Skeletal muscle tissue (tissue), 4 donors: ENCODE measurements around the gene RASAL1. TPM values are rescaled to one million over a fixed set of nuclear protein-coding genes. Genes with fewer than 3 reads are reported as not detected.

Experiments
- H3K27ac ChIP-seq: one replicate; pipeline ENCODE4 v1.7.0; 2013; ENCODE audit warnings: mild to moderate bottlenecking, low read depth, low read length, inconsistent platforms
- H3K27me3 ChIP-seq, 3 donors: one replicate each; pipeline ENCODE4 v1.7.0; 2013; ENCODE audit warnings: low read length in 3 of 3; ENCODE audit not compliant: control insufficient read depth in 3 of 3, insufficient read depth in 3 of 3
- H3K36me3 ChIP-seq, 3 donors: one replicate each; pipeline ENCODE4 v1.7.0; 2013; ENCODE audit warnings: low read length in 3 of 3; ENCODE audit not compliant: control insufficient read depth in 3 of 3, insufficient read depth in 3 of 3
- H3K4me1 ChIP-seq, 3 donors: one replicate each; pipeline ENCODE4 v1.7.0; 2013; ENCODE audit warnings: low read length in 3 of 3, mild to moderate bottlenecking in 3 of 3; ENCODE audit not compliant: control insufficient read depth in 3 of 3, insufficient read depth in 3 of 3
- H3K4me3 ChIP-seq, 3 donors: one replicate each; pipeline ENCODE4 v1.7.0; 2013; ENCODE audit warnings: low read length in 3 of 3
- H3K9ac ChIP-seq, 3 donors: one replicate each; pipeline ENCODE4 v1.7.0; 2013; ENCODE audit warnings: low read length in 3 of 3, mild to moderate bottlenecking in 3 of 3, moderate library complexity in 2 of 3, low read depth in 1 of 3
- H3K9me3 ChIP-seq, 3 donors: one replicate each; pipeline ENCODE4 v1.7.0; 2013; ENCODE audit warnings: low read length in 3 of 3; ENCODE audit not compliant: control insufficient read depth in 3 of 3
- total RNA-seq: library from RNA; depleted of rRNA; stranded (reverse); fragments of >200 nt; gene quantifications from one replicate; pipeline ENCODE4 v1.2.3, GENCODE V29; 2014
- donor health status: Osteomylitis.

RASAL1 gene
- total RNA-seq, 1 donor from 2014 or later, result not detected

DNA sequence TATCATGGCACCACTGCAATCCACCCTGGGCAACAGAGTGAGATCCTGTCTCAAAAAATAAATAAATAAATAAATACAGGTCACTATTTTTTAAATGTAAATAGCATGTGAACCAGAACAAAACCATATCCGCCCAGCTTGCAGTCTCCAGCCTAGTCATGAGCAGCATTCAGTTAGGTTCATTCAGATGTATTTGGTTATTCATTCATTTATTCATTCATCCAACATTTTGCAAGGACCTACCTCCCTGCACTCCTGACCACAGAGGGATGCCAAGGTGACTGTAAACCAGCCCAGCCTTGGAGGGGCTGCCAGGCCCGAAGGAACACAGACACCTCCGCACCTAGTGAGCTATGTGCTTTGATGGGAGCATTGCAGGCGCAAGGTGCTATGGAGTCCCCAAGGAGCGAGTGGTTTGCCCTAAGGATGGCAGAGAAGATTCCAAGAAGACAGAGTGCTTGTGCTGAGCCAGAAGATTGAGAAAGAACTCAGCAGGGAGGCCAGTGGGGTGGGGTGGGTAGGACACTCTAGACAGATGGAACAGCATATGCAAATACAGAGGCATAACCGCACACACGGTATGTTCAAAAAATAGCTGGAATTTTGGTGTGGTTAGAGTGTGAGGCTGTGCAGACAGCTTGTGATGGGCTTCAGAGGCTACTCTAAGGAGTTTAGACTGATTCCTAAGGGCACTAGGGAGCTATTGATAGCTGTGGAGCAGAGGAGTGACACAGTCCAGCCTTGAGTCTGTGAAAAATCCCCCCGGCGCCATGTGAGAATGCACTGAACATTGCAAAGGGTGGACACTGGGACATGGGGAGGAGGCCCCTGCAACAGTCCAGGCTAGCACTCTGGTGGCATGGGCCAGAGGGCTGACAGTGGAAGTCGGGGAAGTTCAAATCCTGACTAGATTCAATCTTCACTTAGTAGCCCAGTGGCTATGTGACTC lies 67.3 kb downstream of the RASAL1 start:
- no peak overlapping the region for H3K4me3 ChIP-seq
- H3K9ac ChIP-seq, result no peak overlapping the region
- peaks cover 3 to 12% (median 6%) of the 10 kb centered on the region in 3 donors for H3K4me1 ChIP-seq
- H3K27ac ChIP-seq, result no peak overlapping the region
- no peaks in the 10 kb centered on the region for H3K9me3 ChIP-seq
- peaks cover 16 to 34% (median 26%) of the 10 kb centered on the region in 3 donors for H3K27me3 ChIP-seq
- H3K36me3 ChIP-seq, result no peaks in the 10 kb centered on the region

DNA sequence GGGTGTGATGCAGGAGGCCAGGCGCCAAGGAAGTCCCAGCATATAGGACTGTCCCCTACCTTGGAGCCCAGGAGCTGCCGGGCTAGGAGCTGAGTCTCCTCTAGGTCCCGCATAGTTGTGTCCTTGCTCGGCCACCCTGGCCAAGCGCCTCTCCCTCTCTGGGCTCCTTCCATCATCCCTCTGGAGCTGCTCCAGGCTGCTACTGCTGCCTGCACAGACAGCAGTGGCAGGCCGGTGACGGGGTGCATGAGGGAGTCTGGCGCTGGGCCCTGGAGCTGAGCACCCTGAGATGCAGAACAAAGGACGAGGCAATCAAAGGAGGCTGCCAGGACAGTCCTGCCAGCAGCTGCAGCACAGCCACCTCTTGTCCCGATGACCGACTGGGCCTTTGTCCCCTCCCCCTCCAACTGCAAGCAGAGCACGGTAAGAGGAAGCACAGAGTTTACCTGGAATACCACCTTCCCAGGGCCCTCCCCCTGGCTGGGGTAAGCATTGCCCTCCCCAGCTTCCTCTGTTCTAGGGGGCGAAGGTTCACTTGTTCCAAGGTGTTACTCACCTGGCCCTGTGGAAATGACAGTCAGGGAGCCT lies 68.7 kb downstream of the RASAL1 start:
- Histone ChIP-seq H3K27ac (no peak overlapping the region), H3K9me3 (no peaks in the 10 kb centered on the region), H3K36me3 (no peaks in the 10 kb centered on the region), H3K27me3 (peaks cover 16 to 44% (median 34%) of the 10 kb centered on the region in 3 donors), H3K4me1 (peaks cover 3 to 9% (median 6%) of the 10 kb centered on the region in 3 donors), H3K9ac (no peak overlapping the region), H3K4me3 (no peak overlapping the region)

DNA sequence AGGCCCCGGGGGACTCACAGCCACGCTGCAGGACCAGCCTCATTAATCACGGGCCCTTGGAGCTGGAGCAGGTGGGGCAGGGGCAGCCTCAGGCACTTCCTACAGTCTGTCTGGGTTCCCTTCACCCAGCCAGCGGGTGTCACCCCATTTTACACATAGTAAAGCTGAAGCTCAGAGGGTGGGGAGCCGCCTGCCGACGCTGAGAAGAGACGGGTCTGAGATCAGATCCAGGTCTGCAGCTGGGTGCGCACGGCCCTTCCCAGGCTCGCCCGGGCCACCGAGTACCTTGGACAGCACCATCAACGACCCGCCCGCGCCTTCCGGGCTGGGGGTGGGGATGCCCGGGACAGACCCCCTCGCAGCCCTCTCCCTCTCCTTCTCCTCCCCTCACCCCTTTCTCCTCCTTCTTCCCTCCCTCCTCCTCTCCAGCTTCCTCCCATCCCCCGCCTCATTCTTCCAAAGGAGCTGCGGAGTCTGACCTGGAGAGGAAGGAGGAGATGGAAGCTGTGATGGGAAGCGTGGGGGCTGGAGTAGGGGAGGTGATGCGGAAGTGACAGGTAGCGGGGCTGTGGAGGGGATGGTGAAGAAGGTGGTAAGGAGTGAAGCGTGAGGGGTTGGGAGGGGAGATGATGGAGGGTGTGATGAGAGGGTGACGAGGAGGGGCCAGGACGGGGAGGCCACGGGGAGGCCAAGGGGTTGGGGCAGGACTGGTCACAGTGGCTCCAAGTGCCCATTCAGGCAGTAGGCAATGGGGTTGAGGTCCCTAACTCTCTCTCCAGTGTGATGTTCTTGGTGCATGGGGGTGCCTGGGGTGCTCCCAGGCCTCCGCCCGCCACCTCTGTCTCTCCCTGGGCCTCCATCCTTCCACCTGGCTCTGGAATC lies 70.2 kb downstream of the RASAL1 start:
- H3K9ac ChIP-seq, result no peak overlapping the region
- H3K27ac ChIP-seq, result no peak overlapping the region
- peaks cover 16 to 47% (median 39%) of the 10 kb centered on the region in 3 donors for H3K27me3 ChIP-seq
- H3K4me3 ChIP-seq, result no peak overlapping the region
- no peaks in the 10 kb centered on the region for H3K4me1 ChIP-seq
- no peaks in the 10 kb centered on the region for H3K36me3 ChIP-seq
- H3K9me3 ChIP-seq, result no peaks in the 10 kb centered on the region

DNA sequence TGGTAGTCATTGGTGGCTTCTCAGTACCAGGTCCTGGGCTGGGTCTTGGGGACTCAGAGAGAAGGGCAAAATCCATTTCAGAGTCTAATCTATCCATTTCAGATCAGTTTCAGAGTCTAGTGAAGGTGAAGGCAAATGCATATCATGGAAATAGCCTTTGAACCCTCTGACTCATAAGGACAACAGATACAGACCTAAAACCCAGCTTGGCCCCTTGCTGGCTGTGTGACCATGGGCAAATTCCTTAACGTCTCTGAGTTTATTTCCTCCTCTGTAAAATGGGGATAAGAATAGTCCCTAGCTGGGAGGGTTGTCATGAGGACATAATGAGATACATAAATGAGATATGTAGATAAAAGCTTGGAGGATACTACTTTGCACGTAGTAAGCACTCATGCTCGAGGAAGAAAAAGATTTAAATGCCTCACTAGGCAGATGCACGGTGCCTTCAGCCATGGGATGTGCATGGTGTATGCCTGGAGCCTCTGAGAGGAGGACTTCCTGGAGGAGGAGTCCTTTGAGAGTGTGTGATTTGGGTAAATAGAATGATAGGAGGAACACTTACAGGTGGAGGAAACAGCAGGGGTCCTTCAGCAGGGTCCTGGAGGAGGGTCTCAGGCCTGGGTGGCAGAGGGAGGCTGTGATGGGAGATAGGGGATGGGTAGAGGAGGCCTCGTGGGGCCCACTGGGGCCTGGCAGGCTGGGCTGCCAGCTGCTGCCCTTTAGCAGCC lies 71.0 kb downstream of the RASAL1 start:
- Histone ChIP-seq H3K27ac (no peak overlapping the region), H3K4me1 (no peaks in the 10 kb centered on the region), H3K36me3 (no peaks in the 10 kb centered on the region), H3K4me3 (no peak overlapping the region), H3K9me3 (no peaks in the 10 kb centered on the region), H3K9ac (no peak overlapping the region), H3K27me3 (peaks cover 22 to 49% (median 42%) of the 10 kb centered on the region in 3 donors)

DNA sequence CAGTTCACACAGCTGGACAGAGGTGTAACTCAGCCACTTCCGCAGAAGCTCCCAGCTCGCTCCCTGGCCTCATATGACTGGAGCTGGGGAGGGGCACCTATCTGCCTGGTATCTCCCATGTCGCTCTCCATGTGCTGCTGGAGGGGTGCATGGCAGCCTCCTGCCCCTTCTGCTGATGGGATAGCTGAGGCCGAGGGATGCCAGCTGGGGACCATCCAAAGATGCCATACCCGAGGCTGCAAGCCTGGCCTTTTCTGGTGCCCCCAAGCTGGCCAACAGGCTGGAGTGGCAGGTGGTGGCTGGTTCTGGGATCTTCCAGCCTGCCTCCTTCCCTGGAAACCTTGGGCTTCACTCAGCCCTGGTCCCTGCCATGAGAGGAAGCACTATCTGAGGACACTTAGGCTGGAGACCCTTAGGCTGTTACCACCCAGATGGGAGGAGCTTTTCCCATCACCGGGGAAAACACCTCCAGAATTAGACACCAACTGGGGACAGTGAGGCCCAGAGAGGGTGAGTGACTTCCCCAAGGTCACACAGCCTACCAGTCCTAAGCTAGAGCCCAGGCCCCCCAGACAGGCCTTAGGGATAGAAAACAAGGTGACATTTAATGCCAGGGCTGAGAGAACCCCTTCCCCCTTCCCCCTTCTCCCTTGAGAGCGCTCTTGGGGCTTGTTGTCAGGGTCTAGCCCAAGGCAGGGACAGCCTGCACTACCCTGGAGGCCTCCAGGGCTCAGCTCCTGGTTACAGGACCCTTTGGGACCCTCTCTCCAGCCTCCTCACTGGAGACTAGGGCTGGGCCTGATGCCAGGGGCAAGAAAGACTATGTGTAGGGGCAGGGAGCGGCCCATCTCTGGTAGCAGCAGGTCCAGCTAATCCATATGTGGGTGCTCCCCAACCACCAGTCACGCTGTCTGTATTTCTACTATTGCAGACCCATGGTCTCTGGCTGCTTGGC lies 71.9 kb downstream of the RASAL1 start:
- Histone ChIP-seq H3K9ac (no peak overlapping the region), H3K27me3 (peaks cover 28 to 57% (median 48%) of the 10 kb centered on the region in 3 donors), H3K4me3 (no peak overlapping the region), H3K9me3 (no peaks in the 10 kb centered on the region), H3K27ac (no peak overlapping the region), H3K36me3 (no peaks in the 10 kb centered on the region), H3K4me1 (no peaks in the 10 kb centered on the region)

DNA sequence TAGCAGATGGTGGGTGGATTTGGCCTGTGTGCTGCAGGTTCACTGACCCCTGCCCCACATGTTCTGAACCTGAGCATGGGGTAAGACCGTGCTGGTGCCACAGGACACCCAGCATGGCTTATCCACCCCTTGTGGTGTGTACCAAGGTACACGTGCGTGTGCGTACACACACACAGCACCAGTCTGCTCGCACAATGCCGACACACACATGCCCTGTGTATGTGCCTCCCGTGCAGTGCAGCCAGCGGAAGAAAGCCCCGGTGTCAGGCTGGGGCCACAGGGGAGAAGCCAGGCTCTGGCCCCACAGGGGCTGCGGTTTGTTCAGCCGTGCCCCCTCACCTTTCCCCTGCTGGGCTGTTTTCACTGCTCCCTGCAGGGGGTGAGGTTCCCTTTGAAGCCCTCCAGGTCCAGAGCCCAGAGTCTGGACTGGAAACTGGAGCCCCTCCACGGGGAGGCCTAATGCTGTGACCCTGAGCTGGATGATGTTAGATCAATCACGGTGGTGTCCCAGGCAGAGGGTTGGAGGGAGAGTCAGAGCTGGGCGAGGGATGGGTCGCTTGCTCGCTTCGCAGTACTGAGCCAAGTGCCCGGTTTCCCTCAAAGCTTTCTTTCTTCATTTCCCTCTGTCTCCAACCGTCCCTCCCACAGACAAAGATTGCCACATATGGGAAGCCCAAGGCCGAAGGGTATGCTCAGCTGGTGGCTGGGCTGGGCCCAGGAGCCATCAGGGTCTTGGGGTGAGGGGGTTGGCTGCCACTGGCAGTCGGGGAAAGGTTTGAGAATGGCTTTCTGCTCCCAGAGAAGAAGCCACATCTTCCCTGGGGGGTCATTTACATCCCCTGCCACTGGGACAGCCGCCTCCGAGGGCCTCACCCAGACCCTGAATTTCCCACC lies 72.8 kb downstream of the RASAL1 start:
- Histone ChIP-seq H3K9ac (no peak overlapping the region), H3K4me3 (no peak overlapping the region), H3K36me3 (no peaks in the 10 kb centered on the region), H3K4me1 (no peaks in the 10 kb centered on the region), H3K27ac (no peak overlapping the region), H3K27me3 (peaks cover 36 to 62% (median 57%) of the 10 kb centered on the region in 3 donors), H3K9me3 (no peaks in the 10 kb centered on the region)

DNA sequence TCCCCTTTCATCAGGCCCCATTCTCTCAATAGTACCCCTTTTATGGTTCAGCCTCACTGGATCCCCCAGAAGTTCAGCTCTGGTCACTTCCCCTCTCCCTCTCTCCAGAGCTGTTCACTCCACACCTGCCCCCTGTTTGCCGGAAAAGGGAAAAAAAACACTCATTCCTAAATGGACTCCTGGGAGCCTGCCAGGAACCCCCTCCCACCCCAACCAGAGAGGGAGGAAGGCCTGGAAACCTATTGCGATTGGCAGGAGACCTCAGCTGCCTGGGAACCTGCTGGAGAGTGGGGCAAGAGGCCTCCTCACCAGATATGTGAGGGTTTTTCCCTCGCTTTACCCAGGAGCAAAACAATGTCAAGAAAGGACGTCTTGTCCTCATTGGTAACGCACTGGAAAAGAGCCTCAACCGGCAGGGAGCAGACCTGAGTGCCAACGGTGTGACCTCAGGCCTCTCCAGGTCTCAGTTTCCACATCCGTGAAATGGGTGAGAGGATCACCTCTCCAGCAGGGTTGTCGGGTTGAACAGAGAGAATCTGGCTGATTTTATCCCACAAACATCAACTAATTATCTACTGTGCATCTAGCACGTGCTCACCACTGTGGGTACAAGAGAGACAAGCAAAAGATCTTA lies 74.4 kb downstream of the RASAL1 start:
- Histone ChIP-seq H3K36me3 (no peaks in the 10 kb centered on the region), H3K9ac (no peak overlapping the region), H3K27me3 (peaks cover 39 to 67% (median 67%) of the 10 kb centered on the region in 3 donors), H3K4me1 (peaks cover 0 to 2% (median 0%) of the 10 kb centered on the region in 3 donors), H3K27ac (no peak overlapping the region), H3K4me3 (no peak overlapping the region), H3K9me3 (no peaks in the 10 kb centered on the region)
